Measurements from ENCODE around the gene PFKP.

GRCh38 chr10:3110782-3111620, 43.7 kb downstream of the PFKP start:
- TF ChIP-seq EZH2phosphoT487 (IDR thresholded peaks at IDR 0.05; ENCODE audit: low read depth) = no peak
- TF ChIP-seq CTCF (IDR thresholded peaks at IDR 0.05; ENCODE audit: low read depth, low read length) = no peak

All from OCI-LY3 (cell line).